Muscle of leg (tissue), 11 donors: ENCODE data around the gene ZSCAN5A. TPM values are rescaled to one million over a fixed set of nuclear protein-coding genes. Genes with fewer than 3 reads are reported as not detected.
"Not testable (repeated sequence)": the region's sequence is repeated elsewhere in the genome, so short reads cannot be mapped to it uniquely, and the experiment has no call there.

Source experiments
- DNase-seq: peaks from one replicate; pipeline ENCODE4 v3.0.0; 2013
- H3K27ac ChIP-seq: one replicate; pipeline ENCODE4 v1.5.1; 2013; ENCODE audit warnings: mild to moderate bottlenecking, low read length, control low read depth
- H3K27me3 ChIP-seq: one replicate; pipeline ENCODE4 v1.6.1; 2013; ENCODE audit warnings: low read length; ENCODE audit not compliant: control insufficient read depth, insufficient read depth
- H3K36me3 ChIP-seq: one replicate; pipeline ENCODE4 v1.6.1; 2013; ENCODE audit warnings: low read length; ENCODE audit not compliant: control insufficient read depth, insufficient read depth
- H3K4me1 ChIP-seq: one replicate; pipeline ENCODE4 v1.6.1; 2013; ENCODE audit warnings: low read length; ENCODE audit not compliant: control insufficient read depth, insufficient read depth
- H3K4me3 ChIP-seq: one replicate; pipeline ENCODE4 v1.5.1; 2013; ENCODE audit warnings: low read length, control low read depth
- H3K9me3 ChIP-seq: replicated peaks from 2 replicates; pipeline ENCODE4 v1.6.1; 2013; ENCODE audit warnings: low read depth, low read length; ENCODE audit not compliant: control insufficient read depth
- WGBS: methylation state at CpG from one replicate; pipeline ENCODE4 v1.1.5; 2013; ENCODE audit warnings: missing lambda C conversion rate; ENCODE audit not compliant: insufficient coverage; 5-methylcytosine and 5-hydroxymethylcytosine counted together
- polyA plus RNA-seq, 8 donors: library from polyadenylated mRNA; unstranded; fragments of 120-200 nt; gene quantifications; one replicate each; pipeline versions ENCODE4 v1.2.1 to v1.2.3, GENCODE V29; 2013; ENCODE audit warnings: inconsistent platforms in 1 of 8, low replicate concordance in 1 of 8; ENCODE audit not compliant: insufficient read length in 8 of 8, insufficient read depth in 1 of 8
- total RNA-seq: library from RNA; stranded (reverse); fragments of 120-200 nt; gene quantifications from one replicate; pipeline ENCODE4 v1.2.4, GENCODE V29; 2013

The ZSCAN5A gene
- total and polyA plus RNA-seq, 9 donors, result 6.4 to 9.8 (median 7.2) TPM

DNA sequence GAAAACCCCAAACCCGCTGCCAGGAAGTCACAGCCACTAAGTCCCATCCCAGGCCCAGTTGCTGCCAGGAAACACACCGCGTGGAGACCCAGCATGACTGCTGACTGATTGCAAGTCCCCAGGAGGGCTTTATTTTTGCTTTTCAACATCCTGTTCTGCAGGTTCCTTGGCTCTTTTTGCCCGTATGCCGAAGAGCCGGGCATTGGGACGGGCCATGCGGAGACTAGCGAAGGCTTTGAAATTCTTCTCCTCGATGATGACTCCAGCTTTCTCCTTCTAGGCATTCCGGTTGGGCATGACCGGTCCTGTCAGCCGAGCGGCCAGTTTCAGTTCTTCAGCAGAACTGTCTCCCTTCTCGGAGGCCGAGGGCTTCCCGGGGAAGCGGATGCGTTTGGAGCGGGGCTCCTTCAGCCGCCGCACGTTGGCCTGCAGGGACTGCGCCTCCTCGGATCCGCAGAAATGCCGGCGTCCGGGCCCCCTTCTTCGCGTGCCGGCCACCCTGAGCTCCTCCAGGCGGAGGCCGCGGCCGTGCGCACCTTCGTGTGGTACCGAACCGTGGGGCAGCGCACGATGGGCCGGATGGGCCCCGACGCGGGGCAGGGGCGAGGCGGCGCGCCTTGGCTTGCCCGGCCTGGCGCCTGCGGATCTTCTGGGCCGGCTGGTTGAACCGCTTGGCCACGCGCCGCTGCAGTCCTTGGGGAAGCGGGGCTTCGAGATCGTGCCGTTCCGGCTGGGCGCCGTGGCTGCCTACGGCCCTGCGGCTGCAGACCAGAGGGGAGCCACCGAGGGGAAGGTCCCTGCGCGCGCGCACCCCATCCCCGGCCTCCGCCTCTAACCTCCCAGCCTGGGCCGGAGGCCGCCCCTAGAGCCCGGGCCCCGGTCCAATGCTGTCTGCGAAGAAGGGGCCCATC, 97.3 kb downstream of the ZSCAN5A start:
- peak; percentile 25 for DNase-seq
- Histone ChIP-seq H3K27me3 (peaks cover 9% of the 10 kb centered on the region), H3K9me3 (no peaks in the 10 kb centered on the region), H3K36me3 (no peaks in the 10 kb centered on the region), H3K4me3 (peak overlapping the region; percentile 17), H3K27ac (no peak overlapping the region), H3K4me1 (peaks cover 3% of the 10 kb centered on the region)
- 4% methylated on average over 78 of the region's 79 CpGs for WGBS

DNA sequence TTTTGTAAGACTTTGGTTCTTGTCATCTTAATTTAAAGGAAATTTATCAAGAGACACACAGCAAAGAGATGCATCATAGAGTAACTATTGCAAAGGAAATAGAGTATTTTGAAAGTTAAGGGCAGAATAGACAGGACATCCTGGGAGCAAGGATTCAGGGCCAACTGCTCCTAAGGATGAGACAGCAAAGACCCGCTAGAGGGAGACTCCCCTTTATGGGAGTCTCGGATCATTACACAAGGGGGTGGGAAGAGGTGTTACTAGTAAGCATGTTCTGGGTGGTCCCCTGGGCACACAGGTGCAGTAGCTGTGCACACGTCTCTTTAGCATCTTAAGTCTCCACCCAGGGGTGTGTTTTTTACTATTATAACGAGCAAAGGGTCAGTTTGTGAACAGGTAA, 102.9 kb downstream of the ZSCAN5A start:
- no peak for DNase-seq
- H3K9me3 ChIP-seq, result no peaks in the 10 kb centered on the region

DNA sequence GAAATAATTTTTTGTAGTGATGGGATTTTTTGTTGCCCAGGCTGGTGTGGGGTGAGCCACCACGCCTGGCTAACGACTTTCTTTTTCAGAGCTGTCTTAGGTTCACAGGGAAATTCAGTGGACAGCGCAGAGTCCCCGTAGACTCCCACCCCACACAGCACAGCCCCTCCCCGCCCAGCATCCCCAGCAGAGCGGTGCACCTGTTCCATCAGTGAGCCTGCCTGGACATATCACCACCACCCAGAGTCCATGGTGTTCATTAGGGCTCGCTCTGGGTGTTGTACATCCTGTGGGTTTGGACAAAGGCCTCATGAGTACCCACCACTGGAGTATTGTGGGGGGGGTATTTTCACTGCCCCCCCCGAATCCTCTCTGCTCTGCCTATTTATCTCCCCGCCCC, 104.6 kb downstream of the ZSCAN5A start:
- not testable (repeated sequence) for DNase-seq, H3K9me3 ChIP-seq, H3K4me1 ChIP-seq, H3K27me3 ChIP-seq, H3K4me3 ChIP-seq, H3K27ac ChIP-seq, H3K36me3 ChIP-seq
- no CpG with 5 or more reads among the region's 9 CpGs for WGBS

More for the DNA sequence above, 102.9 kb downstream of the ZSCAN5A start:
- no peaks in the 10 kb centered on the region for H3K36me3 ChIP-seq
- no peaks in the 10 kb centered on the region for H3K27me3 ChIP-seq
- no peak overlapping the region for H3K27ac ChIP-seq
- WGBS, result no CpG with 5 or more reads among the region's 4 CpGs
- no peaks in the 10 kb centered on the region for H3K4me1 ChIP-seq
- no peak overlapping the region for H3K4me3 ChIP-seq

DNA sequence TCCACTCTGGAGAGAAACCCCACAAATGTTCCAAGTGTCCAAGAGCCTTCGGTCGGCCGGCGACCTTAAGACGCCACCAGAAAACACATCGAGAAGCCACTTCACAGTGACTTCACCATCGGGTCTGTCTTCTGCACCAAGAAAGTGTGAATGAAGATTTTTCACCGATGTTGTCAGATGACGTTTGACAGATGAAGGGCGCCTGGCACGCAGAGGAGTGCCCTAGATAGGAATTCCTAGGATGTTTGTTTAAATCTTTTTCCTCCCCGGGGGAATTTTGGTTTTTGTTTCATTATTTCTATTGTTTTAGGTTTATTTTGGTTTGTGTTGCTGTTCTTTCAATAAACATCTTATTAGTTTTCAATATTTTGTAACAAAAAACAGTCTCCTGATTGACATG, 105.5 kb downstream of the ZSCAN5A start:
- no peaks in the 10 kb centered on the region for H3K4me1 ChIP-seq
- no peak overlapping the region for H3K27ac ChIP-seq
- no peak for DNase-seq
- 89% methylated on average over 7 of the region's 12 CpGs for WGBS
- no peaks in the 10 kb centered on the region for H3K9me3 ChIP-seq
- H3K4me3 ChIP-seq, result no peak overlapping the region
- no peaks in the 10 kb centered on the region for H3K36me3 ChIP-seq
- H3K27me3 ChIP-seq, result no peaks in the 10 kb centered on the region

DNA sequence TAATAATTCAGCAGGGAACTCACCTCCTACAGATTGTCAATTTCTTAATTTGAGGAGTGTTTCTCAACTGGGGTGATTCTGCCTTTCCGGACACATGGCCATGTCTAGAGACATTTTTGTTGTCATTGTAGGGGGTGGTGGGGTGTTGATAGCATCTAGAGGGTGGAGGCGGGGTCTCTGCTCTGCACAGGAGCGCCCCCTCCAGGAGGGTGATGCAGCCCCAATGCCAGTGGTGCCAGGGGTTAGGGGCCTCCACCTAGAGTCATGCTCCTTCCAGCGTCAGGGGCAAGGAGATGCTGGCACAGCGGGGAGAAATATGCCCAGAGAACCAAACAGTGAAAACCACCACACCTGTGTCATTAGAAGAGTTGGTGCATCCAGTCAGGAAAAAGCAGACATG, 107.1 kb downstream of the ZSCAN5A start:
- not testable (repeated sequence) for DNase-seq, H3K27ac ChIP-seq, H3K36me3 ChIP-seq, H3K27me3 ChIP-seq, H3K4me3 ChIP-seq, H3K4me1 ChIP-seq, H3K9me3 ChIP-seq
- WGBS, result no CpG with 5 or more reads among the region's 5 CpGs

DNA sequence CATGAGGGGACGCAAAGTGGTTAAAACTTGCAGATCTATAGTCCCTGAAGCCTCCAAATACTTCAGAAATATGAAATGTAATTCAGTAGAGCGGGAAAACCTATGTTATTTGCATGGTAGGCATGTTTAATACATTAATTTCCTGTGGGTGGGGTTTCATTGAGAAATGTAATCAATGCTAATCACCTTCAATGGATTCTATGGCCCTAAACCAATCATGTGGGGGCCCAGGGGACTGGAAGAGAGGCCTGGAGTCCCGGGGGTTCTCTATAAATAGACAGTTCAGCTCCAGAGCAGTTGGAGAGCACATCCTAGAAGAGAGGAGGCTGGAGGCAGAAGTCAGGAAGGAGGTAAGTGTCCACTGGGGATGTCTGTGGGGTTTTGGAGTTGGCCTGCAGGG, 112.7 kb downstream of the ZSCAN5A start, which contains the start of gene ZSCAN5C:
Gene ZSCAN5C (plus strand): TSS at position 301 of the 400 bp plus-strand sequence. CDS start 3,641 bp downstream, outside the sequence.
- no peak within 1 kb of the TSS for H3K27ac ChIP-seq
- no peaks in the 10 kb centered on the region for H3K9me3 ChIP-seq
- no peaks in the 10 kb centered on the region for H3K36me3 ChIP-seq
- no peak within 1 kb of the TSS for H3K4me3 ChIP-seq
- DNase-seq, result no peak
- H3K27me3 ChIP-seq, result no peaks in the 10 kb centered on the region
- WGBS, result 30% methylated on average over 1 of the region's 3 CpGs
- no peaks in the 10 kb centered on the region for H3K4me1 ChIP-seq

GRCh38 chr19:56199687-56200086, 115.0 kb downstream of the ZSCAN5A start:
- Histone ChIP-seq H3K27me3 (no peaks in the 10 kb centered on the region), H3K27ac (no peak overlapping the region), H3K36me3 (no peaks in the 10 kb centered on the region), H3K4me3 (no peak overlapping the region), H3K9me3 (no peaks in the 10 kb centered on the region), H3K4me1 (no peaks in the 10 kb centered on the region)
- WGBS, result 83% methylated on average over 2 of the region's 7 CpGs
- DNase-seq, result no peak

DNA sequence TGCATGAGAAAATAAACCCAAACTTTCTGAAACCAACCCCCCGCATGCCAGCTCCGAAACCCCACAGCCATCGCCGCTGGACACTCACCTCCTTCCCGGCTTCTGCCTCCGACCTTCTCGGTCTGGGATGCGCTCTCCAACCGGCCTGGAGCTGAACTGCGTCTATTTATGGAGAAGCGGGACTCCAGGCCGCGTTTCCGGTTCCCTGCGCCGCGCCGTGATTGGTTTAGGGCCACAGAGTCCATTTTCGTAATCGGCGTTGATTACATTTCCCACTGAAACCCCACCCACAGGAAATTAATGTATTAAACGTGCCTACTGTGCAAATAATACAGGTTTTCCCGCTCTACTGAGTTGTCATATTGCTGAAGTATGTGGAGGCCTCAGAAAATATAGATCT, 117.0 kb downstream of the ZSCAN5A start, which contains the start of gene ZSCAN5B:
Gene ZSCAN5B (minus strand): TSS at position 138 of the 400 bp plus-strand sequence. CDS start 4,731 bp downstream, outside the sequence.
- H3K27ac ChIP-seq, H3K9me3 ChIP-seq, H3K36me3 ChIP-seq, H3K27me3 ChIP-seq, H3K4me3 ChIP-seq, H3K4me1 ChIP-seq, DNase-seq: not testable (repeated sequence)
- 88% methylated on average over 17 of the region's 23 CpGs for WGBS

DNA sequence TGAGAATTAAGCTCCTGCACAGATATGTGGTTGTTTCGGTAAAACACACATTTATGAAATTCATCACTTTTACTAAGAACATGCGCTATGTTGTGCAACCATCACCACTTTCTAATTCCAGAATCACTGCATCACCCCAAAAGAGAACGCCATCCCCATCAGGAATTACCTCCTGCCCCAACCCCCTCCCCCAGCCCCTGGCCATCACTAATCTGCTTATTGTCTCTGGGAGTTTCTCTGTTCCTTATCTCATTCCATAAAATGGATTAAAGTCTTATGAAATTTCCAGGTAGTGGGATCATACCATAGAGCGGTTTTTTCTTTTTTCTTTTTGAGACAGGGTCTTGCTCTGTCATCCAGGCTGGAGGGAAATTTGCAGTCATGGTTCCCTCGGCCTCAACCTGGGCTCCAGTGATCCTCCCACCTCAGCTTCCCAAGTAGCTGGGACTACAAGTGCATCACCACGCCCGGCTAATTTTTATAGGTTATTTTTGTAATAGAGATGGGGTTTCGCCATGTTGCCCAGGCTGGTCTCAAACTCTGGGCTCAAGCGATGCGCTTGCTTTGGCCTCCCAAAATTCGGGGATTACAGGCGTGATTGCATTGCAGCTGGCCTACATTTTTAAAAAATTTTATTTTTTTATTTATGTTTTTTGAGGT, 120.5 kb downstream of the ZSCAN5A start:
- DNase-seq, result no peak
- 100% methylated on average over 2 of the region's 12 CpGs for WGBS
- Histone ChIP-seq H3K4me3 (no peak overlapping the region), H3K27me3 (no peaks in the 10 kb centered on the region), H3K9me3 (no peaks in the 10 kb centered on the region), H3K4me1 (no peaks in the 10 kb centered on the region), H3K36me3 (no peaks in the 10 kb centered on the region), H3K27ac (no peak overlapping the region)

- DNase-seq, result no peak
- 83% methylated on average over 5 of the region's 10 CpGs for WGBS
- Histone ChIP-seq H3K4me1 (no peaks in the 10 kb centered on the region), H3K9me3 (no peaks in the 10 kb centered on the region), H3K27me3 (no peaks in the 10 kb centered on the region), H3K4me3 (no peak overlapping the region), H3K36me3 (no peaks in the 10 kb centered on the region), H3K27ac (no peak overlapping the region)
Observed at GRCh38 chr19:56191711-56192110, 122.9 kb downstream of the ZSCAN5A start.
